ENCODE results near the gene RAB31.

Gene RAB31

DNA sequence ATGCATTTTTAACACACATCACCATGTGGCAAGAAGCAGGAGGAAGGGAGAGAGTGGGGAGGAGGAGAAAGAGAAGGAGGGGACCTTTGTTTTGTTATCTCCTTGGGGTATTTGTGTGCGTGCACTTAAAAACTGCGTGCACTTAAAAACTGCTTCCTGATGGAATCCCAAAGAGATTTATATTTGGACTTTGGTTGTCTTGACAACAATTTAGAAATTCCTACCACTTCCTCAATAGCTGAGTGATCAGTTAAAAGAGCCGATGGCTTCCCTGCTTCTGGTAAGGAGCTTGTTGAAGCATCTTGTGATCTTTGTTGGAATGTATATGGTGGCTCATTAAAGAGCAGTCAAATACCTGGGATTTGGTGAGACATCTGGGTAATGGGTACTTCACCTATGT is 4.5 kb downstream of the RAB31 start:
- no peak for DNase-seq (ENCODE audit: low read depth)

DNA sequence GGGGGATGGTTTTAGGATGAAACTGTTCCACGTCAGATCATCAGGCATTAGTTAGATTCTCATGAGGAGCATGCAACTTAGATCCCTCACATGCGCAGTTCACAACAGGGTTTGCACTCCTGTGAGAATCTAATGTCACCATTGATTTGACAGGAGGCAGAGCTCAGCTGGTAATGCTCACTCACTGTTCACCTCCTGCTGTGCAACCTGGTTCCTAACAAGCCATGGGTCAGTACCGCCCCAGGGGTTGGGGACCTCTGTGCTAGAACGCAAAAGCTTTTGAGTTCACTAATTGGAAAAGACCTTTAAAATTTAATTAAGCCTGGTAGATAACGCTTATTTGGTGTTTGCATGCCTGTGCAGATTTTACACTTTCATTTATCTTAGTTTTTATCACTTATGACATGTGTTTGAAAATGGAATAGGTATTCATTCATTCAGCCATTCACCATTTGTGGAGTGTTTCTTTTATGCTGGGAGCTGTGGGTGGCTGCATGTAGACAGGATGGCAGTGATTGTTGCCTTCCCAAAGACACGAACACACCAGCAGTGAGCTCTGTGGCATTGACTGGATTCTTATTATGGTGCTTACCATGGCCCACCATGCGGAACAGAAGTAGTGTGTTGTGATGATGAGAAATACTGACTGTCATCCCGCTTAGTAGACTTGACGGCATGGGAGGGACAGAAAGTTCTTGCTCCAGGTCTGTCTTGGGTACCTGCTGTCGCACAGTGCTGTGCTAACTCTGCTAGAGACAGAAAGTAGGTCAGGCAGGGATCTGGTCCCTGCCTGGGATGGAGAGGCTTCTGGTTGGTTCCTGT is 6.4 kb downstream of the RAB31 start:
- no peak for DNase-seq (ENCODE audit: low read depth)

DNA sequence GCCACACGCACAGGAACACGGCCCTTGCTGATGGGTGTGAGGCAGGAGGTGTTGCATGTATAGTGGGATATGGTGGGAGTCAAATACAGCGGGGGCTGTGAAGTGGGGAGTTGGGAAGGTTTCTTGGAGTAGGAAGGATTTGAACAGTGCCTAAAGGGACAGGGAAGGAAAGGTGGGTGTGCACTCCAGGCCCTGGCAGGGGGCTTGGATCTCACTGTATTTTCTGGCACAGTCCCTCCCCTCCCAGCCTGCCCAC is 6.9 kb downstream of the RAB31 start:
- no peak for DNase-seq (ENCODE audit: low read depth)

DNA sequence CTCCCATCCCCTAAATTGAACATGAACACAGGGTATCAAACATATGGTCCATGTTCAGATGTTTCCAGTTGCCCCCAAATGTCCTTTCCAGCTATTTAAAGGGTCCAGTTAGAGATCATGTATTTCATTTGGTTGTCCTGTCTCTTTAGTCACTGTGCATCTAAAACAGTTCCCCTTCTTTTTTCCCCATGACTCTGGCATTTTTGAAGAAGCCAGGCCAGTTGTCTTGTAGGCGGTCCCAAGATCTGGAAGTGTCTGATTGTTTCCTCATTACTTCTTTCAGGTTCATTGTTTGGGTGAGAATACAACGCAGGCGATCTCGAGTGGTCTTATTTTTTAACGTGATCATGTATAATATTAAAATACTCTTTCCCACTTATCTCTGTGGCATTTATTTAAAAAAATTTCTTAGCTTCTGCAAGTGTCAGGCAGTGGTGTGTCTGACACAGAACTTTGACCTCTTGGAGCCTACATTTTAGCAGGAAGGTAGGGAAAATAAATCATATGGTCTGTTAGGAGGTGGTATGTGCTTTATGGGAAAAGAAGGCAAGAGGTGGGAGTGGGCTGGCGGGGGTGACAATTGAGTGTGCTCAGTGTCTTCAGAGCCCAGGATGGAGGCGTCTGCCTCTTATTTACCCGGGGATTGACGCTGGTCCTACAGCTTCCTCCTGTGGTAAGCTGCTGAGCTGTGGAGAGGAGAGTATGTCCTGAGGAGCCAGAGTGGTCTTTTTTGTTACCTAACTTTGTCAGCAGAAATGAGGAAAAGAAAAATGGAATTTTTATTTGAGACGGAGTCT is 8.1 kb downstream of the RAB31 start:
- DNase-seq (ENCODE audit: low read depth) = no peak

- DNase-seq (ENCODE audit: low read depth) = no peak
Observed at GRCh38 chr18:9716780-9717563, 8.9 kb downstream of the RAB31 start.

GRCh38 chr18:9719421-9719981 is 11.4 kb downstream of the RAB31 start:
- no peak for DNase-seq (ENCODE audit: low read depth)

- DNase-seq (ENCODE audit: low read depth) = no peak
Observed at GRCh38 chr18:9720327-9720726, 12.2 kb downstream of the RAB31 start.

DNA sequence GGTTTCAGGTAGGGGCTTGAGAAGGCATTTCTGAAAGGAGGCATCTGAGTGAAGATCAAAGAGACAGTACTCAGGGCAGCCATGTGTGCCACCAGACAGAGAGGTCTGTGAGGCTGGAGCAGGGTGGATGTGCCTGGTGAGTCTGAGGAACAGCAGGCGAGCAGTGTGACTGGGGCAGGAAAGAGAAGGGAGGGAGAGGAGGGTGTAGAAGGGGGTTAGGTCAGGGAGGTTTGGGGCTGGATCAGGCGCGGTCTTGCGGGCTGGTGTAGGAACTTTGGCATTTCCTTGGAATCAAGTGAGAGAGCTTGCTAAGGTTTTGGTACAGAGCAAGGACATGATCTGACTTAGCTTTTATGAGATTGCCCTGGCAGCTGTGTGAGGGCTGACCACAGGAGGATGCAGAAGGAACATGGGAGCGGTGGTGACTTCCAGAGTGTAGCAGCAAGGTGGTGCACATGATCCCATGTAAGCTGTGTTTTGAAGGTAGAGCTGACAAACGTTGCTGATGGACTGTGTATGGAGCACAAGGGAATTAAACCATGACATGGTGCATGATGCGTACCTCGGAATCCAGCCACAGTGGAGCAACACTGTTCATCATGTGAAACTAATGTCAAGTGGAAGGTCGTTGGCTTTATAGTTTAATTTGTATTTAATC is 13.9 kb downstream of the RAB31 start:
- no peak for DNase-seq (ENCODE audit: low read depth)

- no peak for DNase-seq (ENCODE audit: low read depth)
Observed at GRCh38 chr18:9722691-9723090, 14.6 kb downstream of the RAB31 start.

DNA sequence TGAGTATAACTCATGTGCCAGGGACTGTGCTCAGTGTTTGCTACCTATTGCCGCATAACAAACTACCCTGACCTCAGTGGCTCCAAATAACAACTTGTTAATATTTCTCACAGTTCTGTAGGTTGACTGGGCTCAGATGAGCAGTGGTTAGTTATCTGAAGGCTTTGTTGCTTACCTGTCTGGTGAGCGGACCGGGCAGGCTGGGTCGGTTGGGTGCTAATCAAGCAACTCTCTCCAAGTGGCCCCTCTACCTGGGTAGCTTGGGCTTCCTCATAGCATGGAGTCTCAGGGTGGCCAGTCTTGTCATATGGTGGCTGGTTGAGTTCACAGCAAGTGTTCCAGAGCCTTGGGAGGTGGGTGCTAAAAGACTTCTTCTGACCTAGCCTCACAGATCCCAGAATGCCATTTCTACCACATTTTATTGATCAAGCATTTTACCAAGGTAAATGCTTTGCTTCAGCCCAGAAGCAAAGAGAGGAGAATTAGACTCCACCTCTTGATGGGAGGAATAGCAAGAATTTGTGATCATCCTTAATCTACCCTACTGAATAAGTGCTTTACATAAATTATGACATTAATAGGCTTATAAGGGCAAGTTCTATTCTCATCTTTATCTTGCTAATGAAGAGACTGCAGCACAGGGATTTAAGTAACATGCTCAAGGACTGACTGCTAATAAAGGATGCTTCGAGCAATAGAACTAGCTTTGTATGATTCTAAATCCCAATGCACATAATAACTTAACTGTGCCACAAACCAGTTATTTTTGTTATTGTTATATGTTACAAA is 16.9 kb downstream of the RAB31 start:
- no peak for DNase-seq (ENCODE audit: low read depth)

DNA sequence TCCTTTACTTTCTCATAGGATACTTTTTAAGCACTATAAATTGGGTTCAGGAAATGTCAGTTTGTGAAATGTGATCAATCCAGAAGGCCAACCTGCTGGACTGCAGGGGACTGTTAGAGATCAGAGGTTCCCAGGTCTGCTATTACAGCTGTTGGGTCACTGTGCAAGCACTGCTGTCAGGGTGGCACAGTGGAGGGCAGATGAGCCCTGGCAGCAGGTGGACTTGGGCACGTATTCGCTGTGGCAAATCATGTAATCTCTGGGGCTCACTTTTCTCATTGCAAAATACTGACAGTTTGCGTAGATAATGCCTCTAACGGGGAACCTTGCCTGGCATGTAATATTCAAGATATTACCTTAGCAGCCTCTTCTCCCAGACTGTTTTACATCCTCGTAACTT is 18.1 kb downstream of the RAB31 start:
- DNase-seq (ENCODE audit: low read depth) = no peak

DNA sequence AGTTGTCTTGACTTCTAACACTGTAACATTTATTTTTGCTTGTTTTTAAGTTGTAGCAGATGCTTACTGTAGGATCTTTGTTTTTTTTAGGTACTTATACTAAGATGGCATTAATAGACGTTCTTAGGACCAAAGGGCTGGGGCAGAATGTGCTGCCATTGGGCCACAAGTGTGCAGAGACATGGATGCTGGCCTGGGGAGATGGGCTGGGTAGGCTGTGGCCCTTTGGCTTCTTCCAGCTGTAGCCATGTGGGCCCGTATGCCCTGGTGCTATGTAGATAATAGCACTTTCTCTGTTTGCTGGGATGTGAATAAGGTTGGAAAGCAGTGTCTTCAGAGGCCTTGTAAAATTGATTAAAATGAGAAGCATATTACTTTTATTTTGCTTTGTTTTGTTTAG is 18.8 kb downstream of the RAB31 start:
- no peak for DNase-seq (ENCODE audit: low read depth)

DNA sequence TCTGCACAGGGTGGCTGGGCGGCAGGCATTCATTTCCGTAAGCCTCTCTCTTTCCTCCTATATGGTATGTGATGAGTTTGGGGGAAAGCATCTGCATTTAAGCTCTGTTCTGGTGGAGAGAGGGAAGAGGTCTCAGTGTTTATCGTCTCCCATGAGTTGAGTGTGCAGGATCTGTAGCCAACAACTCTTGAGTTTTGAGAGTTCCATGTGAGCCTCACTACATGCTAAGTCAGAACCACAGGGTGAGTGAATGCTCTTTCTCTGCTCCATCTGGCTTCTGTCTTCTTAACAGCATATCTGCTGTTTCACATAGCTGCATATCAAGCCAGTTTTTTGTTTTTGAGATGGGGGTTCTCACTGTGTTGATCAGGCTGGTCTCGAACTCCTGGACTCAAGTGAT is 22.7 kb downstream of the RAB31 start:
- no peak for DNase-seq (ENCODE audit: low read depth)

DNA sequence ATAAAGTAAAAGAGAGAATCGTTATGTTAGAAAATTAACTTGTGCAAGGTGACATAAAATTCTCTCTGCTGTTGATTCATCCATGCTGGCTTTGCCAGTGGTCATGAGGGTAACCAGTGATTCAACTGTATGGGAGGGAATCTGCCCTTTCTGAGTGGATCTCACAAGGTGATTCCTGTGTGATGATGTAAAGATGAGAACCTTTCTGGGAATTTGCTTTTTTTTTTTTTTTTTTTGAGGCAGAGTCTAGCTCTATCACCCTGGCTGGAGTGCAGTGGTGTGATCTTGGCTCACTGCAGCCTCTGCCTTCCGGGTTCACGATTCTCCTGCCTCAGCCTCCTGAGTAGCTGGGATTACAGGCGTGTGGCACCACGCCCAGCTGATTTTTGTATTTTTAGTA is 23.3 kb downstream of the RAB31 start:
- no peak for DNase-seq (ENCODE audit: low read depth)

DNA sequence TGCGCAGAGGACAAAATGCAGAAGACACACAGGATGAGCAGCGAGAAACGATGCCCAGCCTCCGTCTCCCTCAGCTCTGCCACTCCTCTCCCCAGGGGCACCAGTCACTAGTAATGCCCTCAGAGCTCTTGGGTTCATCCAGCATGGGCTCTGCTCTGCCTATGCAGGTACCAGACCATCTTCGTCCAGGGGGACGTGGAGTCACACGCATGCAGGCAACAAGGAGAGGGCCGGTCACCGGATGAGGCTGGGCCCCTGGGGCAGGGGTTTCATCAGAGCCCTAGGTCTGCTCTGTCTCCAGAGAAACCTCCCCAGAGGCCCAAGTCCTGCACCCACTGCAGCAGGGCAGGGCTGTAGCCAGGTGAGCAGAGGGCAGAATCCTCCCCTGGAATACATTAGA is 23.9 kb downstream of the RAB31 start:
- no peak for DNase-seq (ENCODE audit: low read depth)

DNA sequence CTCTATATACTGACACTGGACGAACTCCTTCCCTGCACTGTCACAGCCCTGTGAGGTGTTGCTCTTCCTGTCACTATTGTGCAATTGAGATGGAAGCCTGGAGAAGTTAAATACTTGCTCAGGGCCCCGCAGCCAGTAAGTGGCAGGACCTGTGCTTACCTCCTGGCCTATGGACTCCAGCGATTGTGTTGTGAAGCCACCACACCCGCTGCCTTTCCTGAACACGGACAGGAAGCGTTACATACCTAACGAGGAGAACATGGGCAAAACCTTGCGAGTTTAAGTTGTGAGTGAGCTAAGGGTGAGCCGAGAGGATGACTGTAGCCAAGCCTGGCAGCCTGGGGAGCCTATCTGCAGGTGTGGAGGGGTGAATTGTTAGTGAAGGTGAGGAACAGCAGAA is 26.1 kb downstream of the RAB31 start:
- no peak for DNase-seq (ENCODE audit: low read depth)

DNA sequence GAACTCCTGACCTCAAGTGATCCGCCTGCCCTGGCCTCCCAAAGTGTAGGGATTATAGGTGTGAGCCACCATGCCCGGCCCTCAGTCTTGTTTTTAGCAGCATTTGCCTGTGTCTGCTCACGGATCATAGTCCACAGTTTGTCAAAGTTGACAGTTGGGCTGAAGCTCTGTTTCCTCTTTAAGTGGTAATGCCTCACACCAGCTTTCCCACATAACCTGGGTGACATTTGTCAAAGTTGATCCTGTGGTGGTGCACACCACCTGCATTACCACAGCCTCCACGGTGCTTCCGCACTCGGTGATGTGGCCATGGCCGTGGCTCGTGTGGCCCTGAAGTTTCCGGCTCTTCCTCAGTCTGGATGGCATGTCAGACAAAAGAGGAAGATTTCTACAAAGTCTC is 27.1 kb downstream of the RAB31 start:
- no peak for DNase-seq (ENCODE audit: low read depth)

GRCh38 chr18:9735879-9736278 is 27.8 kb downstream of the RAB31 start:
- DNase-seq (ENCODE audit: low read depth) = no peak

DNA sequence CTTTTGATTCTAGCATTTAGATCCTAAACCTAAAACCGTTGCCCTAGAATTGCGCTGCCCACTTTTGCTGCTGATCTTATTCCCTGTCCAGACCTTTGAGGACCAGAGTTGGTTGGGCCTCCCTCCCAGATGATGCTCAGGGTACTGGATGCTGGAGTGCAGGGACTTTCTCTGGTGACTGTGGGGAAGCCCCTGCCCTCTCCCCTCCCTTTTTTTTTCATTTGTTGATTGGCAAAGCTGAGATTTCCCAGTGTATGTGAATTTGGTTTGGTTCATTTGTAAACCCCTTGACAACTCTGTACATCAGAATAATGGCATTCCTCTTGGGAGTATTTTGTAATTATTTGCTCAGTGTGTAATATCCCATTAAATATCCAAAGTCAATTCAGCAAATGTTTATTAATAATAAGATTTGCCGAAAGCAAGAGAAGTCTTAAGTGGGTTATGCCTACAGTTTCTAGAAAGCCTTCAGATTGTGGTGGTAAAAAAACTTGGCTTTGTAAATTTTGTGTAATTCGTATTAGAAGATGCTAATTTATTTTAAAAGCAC is 28.3 kb downstream of the RAB31 start:
- DNase-seq (ENCODE audit: low read depth) = no peak

GRCh38 chr18:9737006-9737405 is 28.9 kb downstream of the RAB31 start:
- no peak for DNase-seq (ENCODE audit: low read depth)
